Regular cardiac myocyte (primary cell): Measurements from ENCODE around the gene AP4B1. TPM values are rescaled to one million over a fixed set of nuclear protein-coding genes. Genes with fewer than 3 reads are reported as not detected.

Experiments used
- total RNA-seq: library from RNA; depleted of rRNA; stranded (reverse); fragments of >200 nt; gene quantifications from 2 replicates; pipeline ENCODE4 v1.2.3, GENCODE V29; 2014

The AP4B1 gene
- 21.7 and 27.0 TPM in 2 replicates for total RNA-seq

DNA sequence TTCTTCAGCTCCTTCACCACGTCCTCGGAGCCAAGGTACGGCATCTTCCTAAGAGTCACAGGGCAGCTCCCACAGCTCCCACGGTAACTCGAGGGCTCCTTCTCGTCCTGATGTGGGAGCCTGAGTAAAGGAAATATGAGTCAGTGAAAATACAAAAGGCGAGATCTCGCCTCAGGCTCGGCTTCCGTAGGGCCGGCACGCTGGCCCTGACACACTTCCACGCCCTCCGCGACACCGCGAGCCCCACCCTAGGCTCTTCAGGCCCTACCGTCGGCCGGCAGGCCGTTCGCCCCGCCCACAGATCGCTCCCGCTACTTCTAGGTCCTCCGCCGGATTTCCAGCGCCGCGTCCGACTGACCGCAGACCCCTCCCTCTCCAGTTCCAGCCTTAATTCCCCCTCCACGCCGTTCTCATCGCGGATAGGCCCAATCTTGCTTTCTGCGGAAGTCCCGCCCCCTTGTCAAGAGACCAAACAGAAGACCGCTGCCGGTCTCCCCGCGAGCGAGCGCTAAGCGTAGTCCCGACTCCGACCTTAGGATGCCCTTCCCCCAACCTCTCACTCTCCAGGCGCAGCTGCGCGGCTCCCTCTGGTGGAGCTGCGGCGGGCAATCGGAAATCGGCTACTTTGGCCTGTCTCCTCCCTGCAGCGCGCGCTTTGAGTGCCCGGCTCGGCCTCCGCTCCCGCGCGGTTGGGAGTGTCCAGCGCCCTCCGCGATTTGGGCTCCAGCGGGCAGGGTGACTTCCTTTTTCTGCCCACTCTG is at the start of gene AP4B1, which contains the start of gene DCLRE1B:
TSS of gene AP4B1 (minus strand) at position 126 of the 761 bp plus-strand sequence. CDS start at position 44, 82 bp downstream.
TSS of gene DCLRE1B (plus strand) at position 653 of the 761 bp plus-strand sequence. CDS start 261 bp downstream, outside the sequence.

DNA sequence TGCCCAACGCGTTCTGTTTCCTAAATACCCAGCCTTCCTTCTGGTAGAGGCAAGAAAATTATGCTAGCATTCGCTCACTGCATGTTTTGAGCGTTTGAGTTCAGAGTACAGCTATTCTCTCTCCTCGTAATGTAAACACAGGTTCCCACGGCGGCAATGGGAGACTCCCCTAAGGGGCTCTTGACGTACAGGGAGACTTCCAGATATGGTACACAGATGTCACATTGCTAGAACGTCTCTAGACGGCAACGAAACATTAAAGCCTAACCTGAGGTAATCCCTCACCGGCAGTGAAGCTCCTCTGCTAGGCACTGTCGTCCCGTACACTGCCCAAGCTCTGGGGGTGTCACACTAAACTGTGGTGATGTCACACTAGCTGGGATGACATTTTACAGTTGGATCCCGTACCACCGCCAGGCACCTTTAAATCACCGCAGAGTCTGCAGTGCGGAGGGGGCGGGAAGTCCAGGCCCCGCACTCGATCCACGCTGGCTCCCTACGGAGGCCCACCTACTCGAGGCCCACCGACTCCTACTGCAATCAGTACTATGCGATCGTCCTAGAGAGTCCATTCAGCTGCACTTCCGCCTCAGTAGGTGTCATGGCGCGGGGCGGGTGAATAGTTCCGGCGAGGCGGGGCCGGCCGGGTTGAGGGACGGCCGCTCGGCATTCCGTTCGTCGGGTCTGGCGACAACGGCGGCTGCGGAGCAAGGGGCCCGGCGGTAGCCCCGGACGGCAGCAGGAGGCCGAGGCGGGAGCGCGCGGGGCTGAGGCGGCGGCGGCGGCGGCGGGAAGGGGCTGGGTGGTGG is 24.5 kb upstream of the AP4B1 start, which contains the start of gene HIPK1:
TSS of gene HIPK1 (plus strand) at position 384 of the 809 bp plus-strand sequence.

GRCh38 chr1:113887402-113888175 is 17.0 kb downstream of the AP4B1 start, which contains the start of gene BCL2L15:
BCL2L15 (minus strand) TSS chr1:113887581; CDS start chr1:113887375, 206 bp downstream.

DNA sequence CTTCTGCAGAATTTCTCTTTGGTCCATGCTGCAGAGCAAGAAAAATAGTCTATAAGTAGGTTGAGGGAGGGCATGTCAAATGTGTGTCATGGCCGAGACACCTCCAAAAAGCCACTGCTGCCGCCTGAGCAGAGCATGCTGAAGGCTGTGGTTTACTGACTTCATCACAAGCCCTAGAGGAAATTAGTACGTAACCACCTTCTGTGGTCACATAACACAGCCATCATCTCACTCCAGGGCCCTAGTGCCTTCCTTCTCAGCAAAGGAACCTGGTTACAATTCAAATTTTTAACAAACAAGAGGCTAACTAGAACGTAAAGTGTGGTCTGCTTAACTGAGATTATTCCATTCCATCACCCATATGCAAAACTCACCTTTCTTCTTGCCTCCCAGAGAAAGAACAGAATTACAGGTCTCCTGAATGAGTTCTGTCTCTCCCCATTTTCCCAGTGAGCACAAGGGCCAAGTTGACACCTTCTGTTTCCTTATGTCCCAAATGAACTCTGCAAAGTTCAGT is 32.9 kb downstream of the AP4B1 start, which contains the start of gene PTPN22:
TSS of gene PTPN22 (minus strand) at position 116 of the 517 bp plus-strand sequence.

Other genes starting within 250 kb of the AP4B1 start
- 38.1 and 38.9 TPM in 2 replicates for gene PHTF1, start 145.3 kb downstream of the AP4B1 start, total RNA-seq
- gene RSBN1, start 92.3 kb downstream of the AP4B1 start, total RNA-seq = 12.1 and 13.4 TPM in 2 replicates
- gene PTPN22, start 33.1 kb downstream of the AP4B1 start, total RNA-seq = 2.1 and 3.1 TPM in 2 replicates
- under 0.01 TPM in 2 replicates for gene BCL2L15, start 17.2 kb downstream of the AP4B1 start, total RNA-seq
- 1.4 and 3.6 TPM in 2 replicates for gene DCLRE1B, start 527 bp upstream of the AP4B1 start, total RNA-seq
- 24.0 and 29.1 TPM in 2 replicates for gene HIPK1, start 24.5 kb upstream of the AP4B1 start, total RNA-seq
- 7.5 and 26.2 TPM in 2 replicates for gene OLFML3, start 74.7 kb upstream of the AP4B1 start, total RNA-seq
- gene SYT6, start 249.1 kb upstream of the AP4B1 start, total RNA-seq = not detected in 2 replicates